Fibroblast of the aortic adventitia (primary cell): Measurements from ENCODE around the gene HES3. TPM values are rescaled to one million over a fixed set of nuclear protein-coding genes. Genes with fewer than 3 reads are reported as not detected.

Source experiments
- DNase-seq: peaks from one replicate; pipeline ENCODE4 v3.0.0-alpha.2; 2010; ENCODE audit warnings: low read depth
- H3K4me3 ChIP-seq: 2 replicates; pipeline ENCODE4 v1.5.1; 2011; ENCODE audit warnings: low read depth, mild to moderate bottlenecking, control low read depth, low read length, moderate library complexity
- total RNA-seq: library from RNA; depleted of rRNA; stranded (reverse); fragments of >200 nt; gene quantifications from 2 replicates; pipeline ENCODE4 v1.2.3, GENCODE V29; 2012; ENCODE audit warnings: low replicate concordance
- TF ChIP-seq, protein P1 (sequence below): IDR thresholded peaks from 2 replicates; pipeline ENCODE4 v1.5.1; 2011; ENCODE audit warnings: mild to moderate bottlenecking, low read length, control low read depth, inconsistent platforms; ENCODE audit not compliant: insufficient read depth

The HES3 gene
- total RNA-seq, 1 donor, result not detected

DNA sequence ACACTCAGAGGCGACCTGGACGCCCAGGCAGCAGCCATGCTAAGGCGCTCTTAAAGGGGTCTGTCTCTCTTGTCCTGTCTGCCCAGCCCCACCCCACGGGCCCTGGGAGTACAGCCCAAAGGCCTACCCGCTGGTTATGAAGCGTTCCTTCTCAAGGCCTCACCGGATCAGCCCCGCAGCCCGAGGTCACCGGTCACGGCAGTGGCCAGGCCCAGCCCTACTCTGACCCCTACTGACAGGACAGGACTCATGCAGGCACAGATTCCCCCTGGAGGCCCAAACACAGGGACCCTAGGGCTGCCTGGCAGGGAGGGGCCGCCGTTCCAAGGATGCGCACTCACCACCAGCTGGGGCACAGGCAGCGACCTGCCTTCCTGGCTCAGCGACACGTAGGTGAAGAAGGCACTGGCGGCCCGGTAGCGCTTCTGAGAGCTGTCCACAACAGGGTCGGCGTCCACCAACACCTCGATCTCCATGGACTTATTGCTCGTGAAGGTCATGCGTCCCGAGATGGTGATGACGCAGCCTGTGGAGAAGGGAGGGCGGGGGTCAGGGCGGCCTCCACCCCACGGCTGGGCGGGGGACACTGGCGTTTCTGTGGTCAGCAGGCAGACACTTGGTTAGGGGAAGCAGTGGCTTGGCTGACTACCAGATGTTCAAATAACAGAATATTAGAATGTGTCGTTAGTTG lies 36.9 kb downstream of the HES3 start:
- DNase-seq, result no peak
- H3K4me3 ChIP-seq, result no peak overlapping the region
- TF ChIP-seq, protein P1, sequence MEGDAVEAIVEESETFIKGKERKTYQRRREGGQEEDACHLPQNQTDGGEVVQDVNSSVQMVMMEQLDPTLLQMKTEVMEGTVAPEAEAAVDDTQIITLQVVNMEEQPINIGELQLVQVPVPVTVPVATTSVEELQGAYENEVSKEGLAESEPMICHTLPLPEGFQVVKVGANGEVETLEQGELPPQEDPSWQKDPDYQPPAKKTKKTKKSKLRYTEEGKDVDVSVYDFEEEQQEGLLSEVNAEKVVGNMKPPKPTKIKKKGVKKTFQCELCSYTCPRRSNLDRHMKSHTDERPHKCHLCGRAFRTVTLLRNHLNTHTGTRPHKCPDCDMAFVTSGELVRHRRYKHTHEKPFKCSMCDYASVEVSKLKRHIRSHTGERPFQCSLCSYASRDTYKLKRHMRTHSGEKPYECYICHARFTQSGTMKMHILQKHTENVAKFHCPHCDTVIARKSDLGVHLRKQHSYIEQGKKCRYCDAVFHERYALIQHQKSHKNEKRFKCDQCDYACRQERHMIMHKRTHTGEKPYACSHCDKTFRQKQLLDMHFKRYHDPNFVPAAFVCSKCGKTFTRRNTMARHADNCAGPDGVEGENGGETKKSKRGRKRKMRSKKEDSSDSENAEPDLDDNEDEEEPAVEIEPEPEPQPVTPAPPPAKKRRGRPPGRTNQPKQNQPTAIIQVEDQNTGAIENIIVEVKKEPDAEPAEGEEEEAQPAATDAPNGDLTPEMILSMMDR, result peak; percentile 39

DNA sequence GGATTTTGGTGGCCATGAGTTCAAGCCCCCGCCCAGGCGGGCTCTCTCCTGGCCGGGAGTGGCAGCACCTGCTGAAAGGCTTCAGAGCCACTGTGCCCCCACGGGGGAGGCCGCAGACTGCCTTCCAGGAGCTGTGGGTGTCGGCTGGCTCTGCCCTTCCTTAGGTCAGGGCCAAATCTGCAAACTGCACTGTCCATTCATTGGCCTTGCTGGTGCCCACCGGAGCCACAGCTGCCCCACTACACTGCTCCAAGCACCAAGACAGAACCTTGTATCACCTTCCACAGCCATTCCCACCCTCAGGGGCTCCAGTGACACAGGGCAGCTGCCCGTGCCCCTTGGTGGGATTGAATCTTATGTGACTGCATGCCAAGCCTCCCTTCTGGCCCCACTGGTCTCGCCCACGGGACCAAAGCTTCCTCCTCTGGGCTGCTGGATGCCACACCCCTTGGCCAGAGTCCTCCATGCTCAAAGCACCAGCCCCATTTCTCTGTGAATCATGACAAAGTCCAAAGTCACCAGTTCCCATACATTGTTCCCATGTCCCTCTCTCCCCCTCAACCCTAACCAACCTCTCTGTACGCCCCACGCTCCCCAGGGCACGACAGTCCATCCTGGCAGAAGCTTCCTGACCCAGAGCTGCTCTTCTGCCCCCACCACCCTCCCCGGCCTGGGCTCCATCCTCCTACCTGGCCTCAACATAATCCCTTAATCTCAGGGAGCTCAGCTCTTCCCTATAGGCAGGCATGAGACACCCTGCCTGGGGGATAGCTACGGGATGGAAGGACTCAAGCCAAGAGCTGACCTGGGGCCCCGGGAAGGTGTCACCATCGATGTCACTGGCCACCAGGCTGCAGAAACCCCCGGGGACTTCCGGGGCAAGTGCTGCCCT lies 37.8 kb downstream of the HES3 start:
- DNase-seq, result no peak
- TF ChIP-seq, protein P1, result no peak
- H3K4me3 ChIP-seq, result no peak overlapping the region

DNA sequence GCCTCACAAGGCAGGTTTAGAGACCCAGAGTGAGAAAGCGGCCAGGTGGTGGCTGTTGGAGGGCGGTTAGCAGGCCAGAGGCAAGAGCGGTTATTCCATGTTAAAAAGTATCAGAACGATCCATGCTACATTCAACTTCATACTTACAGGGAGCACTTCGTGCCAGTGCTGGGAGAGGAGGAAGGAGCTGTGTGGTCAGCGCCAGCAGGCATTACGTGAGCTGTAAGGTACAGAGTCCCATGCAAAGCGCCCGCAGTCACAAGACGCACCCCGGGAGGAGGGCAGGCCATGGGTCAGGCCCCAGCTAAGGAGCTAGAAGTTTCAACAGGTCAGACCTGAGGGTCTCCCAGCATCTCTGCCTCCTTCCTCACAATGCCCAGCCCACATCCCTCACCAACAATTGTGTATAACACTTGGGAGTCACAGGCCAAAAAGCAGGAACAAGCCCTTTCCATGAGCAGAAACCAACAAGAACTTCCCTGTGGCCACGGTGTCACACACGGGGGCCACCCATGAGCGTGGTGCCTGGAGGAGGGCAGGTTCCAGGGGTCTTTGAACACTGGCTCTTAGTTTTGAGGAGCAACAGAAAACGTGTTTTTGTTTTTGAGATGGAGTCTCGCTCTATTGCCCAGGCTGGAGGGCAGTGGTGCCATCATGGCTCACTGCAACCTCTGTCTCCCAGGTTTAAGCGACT lies 38.7 kb downstream of the HES3 start:
- DNase-seq, result no peak
- H3K4me3 ChIP-seq, result no peak overlapping the region
- TF ChIP-seq, protein P1, result no peak

DNA sequence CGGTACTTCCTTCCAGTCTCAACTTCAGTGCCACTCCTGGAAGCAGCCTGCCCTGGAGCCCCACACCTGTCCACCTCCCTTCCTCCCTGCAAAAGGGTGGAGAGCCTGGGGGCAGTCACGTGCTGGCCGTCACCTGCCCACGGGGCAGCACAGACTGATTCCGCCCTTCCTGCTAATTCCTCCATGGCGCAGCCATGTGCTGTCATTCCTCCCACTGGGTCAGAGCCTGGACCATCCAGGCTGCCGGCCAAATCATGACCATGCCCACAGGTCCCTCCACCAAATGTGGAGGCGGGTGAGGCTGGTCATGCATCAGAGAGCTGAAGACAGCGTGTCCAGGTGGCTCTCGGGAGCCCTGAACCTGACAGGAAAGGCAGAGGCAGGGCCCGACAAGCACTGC lies 41.4 kb downstream of the HES3 start:
- H3K4me3 ChIP-seq, result no peak overlapping the region
- no peak for DNase-seq
- TF ChIP-seq, protein P1, result no peak

DNA sequence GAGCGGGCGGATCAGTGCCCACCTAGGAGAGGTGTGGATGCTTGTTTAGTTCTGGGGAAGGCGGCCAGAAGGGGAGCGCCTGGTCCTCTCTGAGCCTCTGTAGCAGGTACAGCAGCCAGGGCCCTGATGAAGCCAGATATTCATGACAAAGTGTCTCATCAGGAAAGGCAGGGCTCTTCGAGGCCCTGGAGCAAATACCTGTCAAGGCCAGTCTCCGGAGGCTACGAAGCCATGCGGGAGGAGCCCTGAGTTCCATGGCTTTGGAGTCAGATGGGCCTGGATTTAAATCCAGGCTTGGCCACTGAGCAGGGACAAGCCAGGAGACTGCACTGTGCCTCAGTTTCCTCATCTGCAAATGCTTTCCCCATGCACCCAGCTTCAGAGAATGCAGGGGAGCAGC lies 42.3 kb downstream of the HES3 start:
- TF ChIP-seq, protein P1, result no peak
- H3K4me3 ChIP-seq, result no peak overlapping the region
- no peak for DNase-seq

DNA sequence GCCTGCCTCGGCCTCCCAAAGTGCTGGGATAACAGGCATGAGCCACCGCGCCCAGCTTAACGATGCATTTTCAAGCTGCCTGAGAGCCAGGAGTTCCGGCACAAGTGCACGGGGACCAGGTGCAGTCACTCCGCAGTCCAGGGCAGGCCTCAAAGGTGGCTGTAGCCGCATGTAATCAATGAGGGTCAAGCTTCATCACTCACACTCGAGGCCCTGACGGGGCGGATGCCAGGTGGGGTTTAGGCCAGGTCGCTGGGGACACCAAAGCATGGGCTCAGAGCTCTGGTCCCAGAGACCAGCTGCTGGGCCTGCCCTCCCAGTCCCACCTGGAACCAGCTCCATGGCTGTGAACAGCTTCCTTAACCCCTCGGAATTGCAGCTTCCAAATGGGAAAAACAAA lies 43.0 kb downstream of the HES3 start:
- no peak overlapping the region for H3K4me3 ChIP-seq
- TF ChIP-seq, protein P1, result no peak
- DNase-seq, result no peak
